GM12892 (cell line): ENCODE results near the gene VAMP3.

Source experiments
- POLR2A ChIP-seq: IDR thresholded peaks from 2 replicates; pipeline ENCODE4 v1.6.1; 2011; ENCODE audit warnings: low read depth, low read length, control low read depth
- POLR2AphosphoS5 ChIP-seq: IDR thresholded peaks from 2 replicates; pipeline ENCODE4 v1.6.1; 2011; ENCODE audit warnings: low read depth, low read length, control low read depth

- TF ChIP-seq POLR2A (no peak), POLR2AphosphoS5 (no peak)
Measured at GRCh38 chr1:7808253-7808844, 37.3 kb downstream of the VAMP3 start.
